GM23248 (cell line): Measurements from ENCODE around the gene QRICH1. TPM values are rescaled to one million over a fixed set of nuclear protein-coding genes. Genes with fewer than 3 reads are reported as not detected.
A peak's percentile ranks its signal among the peaks of the same experiment; 100 is the strongest.

Source experiments
- DNase-seq: peaks from one replicate; pipeline ENCODE4 v3.0.0-alpha.2; 2015
- H2AFZ ChIP-seq: fragments of 200-600 bp; sonication (generic); 2 replicates; pipeline ENCODE4 v1.6.1; 2016; ENCODE audit warnings: antibody characterized with exemption
- H3F3A ChIP-seq: fragments of 200-600 bp; sonication (generic); 2 replicates; pipeline ENCODE4 v1.6.1; 2016; ENCODE audit warnings: mild to moderate bottlenecking, antibody characterized with exemption, mixed run types; ENCODE audit not compliant: insufficient read depth
- H3K27ac ChIP-seq: fragments of 200-600 bp; sonication (generic); 2 replicates; pipeline ENCODE4 v1.5.1; 2016; ENCODE audit warnings: mild to moderate bottlenecking
- H3K27me3 ChIP-seq: fragments of 200-600 bp; sonication (generic); replicated peaks from 2 replicates; pipeline ENCODE4 v1.6.1; 2016; ENCODE audit warnings: mild to moderate bottlenecking; ENCODE audit not compliant: insufficient read depth
- H3K36me3 ChIP-seq: fragments of 200-600 bp; sonication (generic); 2 replicates; pipeline ENCODE4 v1.6.1; 2016; ENCODE audit warnings: low read depth, mild to moderate bottlenecking
- H3K4me1 ChIP-seq: fragments of 200-600 bp; sonication (generic); 2 replicates; pipeline ENCODE4 v1.6.1; 2016; ENCODE audit warnings: mild to moderate bottlenecking; ENCODE audit not compliant: insufficient read depth
- H3K4me2 ChIP-seq: fragments of 200-600 bp; sonication (generic); one replicate; pipeline ENCODE4 v1.6.1; 2016; ENCODE audit warnings: mild to moderate bottlenecking; ENCODE audit not compliant: unreplicated experiment
- H3K4me3 ChIP-seq: fragments of 200-600 bp; sonication (generic); 2 replicates; pipeline ENCODE4 v1.5.1; 2016; ENCODE audit warnings: mild to moderate bottlenecking
- H3K79me2 ChIP-seq: fragments of 200-600 bp; sonication (generic); 2 replicates; pipeline ENCODE4 v1.6.1; 2016; ENCODE audit warnings: mild to moderate bottlenecking; ENCODE audit not compliant: insufficient read depth
- H3K9ac ChIP-seq: fragments of 200-600 bp; sonication (generic); 2 replicates; pipeline ENCODE4 v1.6.1; 2016; ENCODE audit warnings: mild to moderate bottlenecking
- H3K9me2 ChIP-seq: fragments of 200-600 bp; sonication (generic); 2 replicates; pipeline ENCODE4 v1.6.1; 2016; ENCODE audit warnings: mixed run types, mild to moderate bottlenecking, moderate library complexity; ENCODE audit not compliant: insufficient read depth
- H3K9me3 ChIP-seq: fragments of 200-600 bp; sonication (generic); one replicate; pipeline ENCODE4 v1.6.1; 2017; ENCODE audit warnings: low read depth
- H4K20me1 ChIP-seq: fragments of 200-600 bp; sonication (generic); 2 replicates; pipeline ENCODE4 v1.6.0; 2016; ENCODE audit not compliant: insufficient read depth
- EZH2 ChIP-seq: fragments of 200-600 bp; sonication (generic); IDR thresholded peaks from 2 replicates; pipeline ENCODE4 v1.6.1; 2018; ENCODE audit warnings: antibody characterized with exemption, mild to moderate bottlenecking; ENCODE audit not compliant: insufficient read depth, poor library complexity, severe bottlenecking
- EZH2phosphoT487 ChIP-seq: fragments of 200-600 bp; sonication (generic); IDR thresholded peaks from 2 replicates; pipeline ENCODE4 v1.6.1; 2018; ENCODE audit warnings: antibody characterized with exemption, moderate library complexity, mild to moderate bottlenecking, low read depth; ENCODE audit not compliant: insufficient read depth
- WGBS, 2 experiments: methylation state at CpG; one replicate each; pipeline ENCODE4 v1.1.6; 2015 to 2017; ENCODE audit warnings: low lambda C conversion rate in 2 of 2, low coverage in 1 of 2; ENCODE audit errors: missing lambda C conversion rate in 2 of 2; 5-methylcytosine and 5-hydroxymethylcytosine counted together
- in situ Hi-C: fragments of 300-500 bp; cut with MboI; formaldehyde crosslinking; loops from 2 replicates; pipeline ENCODE4 v1.15.0; 2020
- polyA plus RNA-seq: library from polyadenylated mRNA; unstranded; fragments of >200 nt; fragmentation: Nextera tagmentation; extraction: Ambion mirVana; gene quantifications from 2 replicates; pipeline ENCODE4 v1.2.1, GENCODE V29; 2016
- total RNA-seq: library from RNA; depleted of rRNA; stranded (reverse); fragments of >200 nt; shearing (Covaris generic); gene quantifications from 2 replicates; pipeline ENCODE4 v1.2.3, GENCODE V29; 2014

QRICH1 gene
- total and polyA plus RNA-seq, 2 experiments from 2014 or later, result 29.0 to 107 TPM

DNA sequence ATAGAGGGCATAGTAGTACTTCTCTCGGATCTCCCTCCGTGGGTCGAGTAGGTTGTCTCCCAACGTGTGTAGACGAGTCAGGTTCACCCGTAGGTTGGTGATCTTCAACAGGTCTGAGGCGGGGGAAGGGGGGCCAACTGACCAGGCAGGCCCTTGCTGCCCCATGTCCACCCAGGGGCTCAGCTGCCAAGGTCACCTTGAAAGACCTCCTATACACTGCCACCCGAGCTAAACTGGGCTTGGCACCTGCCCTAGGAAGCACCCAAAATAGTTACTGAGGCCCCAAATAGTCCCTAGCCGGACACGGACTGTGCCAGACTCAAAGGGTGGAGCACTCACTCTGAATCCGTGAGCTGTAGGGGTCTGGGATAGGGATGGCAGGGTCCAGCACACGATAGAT, 37.2 kb upstream of the QRICH1 start:
- Histone ChIP-seq H4K20me1 (no peaks in the 10 kb centered on the region), H3K4me2 (no peak overlapping the region), H3K27me3 (no peaks in the 10 kb centered on the region), H3K9me2 (no peaks in the 10 kb centered on the region), H3K36me3 (peaks cover 5% of the 10 kb centered on the region; the same call in 1 of the 2 replicates), H3K9me3 (no peaks in the 10 kb centered on the region), H3K79me2 (peaks cover 67% of the 10 kb centered on the region), H2AFZ (no peak overlapping the region), H3K4me3 (no peak overlapping the region), H3F3A (no peaks in the 10 kb centered on the region), H3K4me1 (peaks cover 13% of the 10 kb centered on the region; the same call in 1 of the 2 replicates), H3K27ac (no peak overlapping the region), H3K9ac (peak overlapping the region; percentile 86; the same call in 1 of the 2 replicates)
- no peak for TF ChIP-seq EZH2
- no peak for TF ChIP-seq EZH2phosphoT487
- in situ Hi-C loops, result no loop called here
- WGBS, 2 experiments, result 60% methylated on average over 12 of the region's 12 CpGs
- no peak for DNase-seq

DNA sequence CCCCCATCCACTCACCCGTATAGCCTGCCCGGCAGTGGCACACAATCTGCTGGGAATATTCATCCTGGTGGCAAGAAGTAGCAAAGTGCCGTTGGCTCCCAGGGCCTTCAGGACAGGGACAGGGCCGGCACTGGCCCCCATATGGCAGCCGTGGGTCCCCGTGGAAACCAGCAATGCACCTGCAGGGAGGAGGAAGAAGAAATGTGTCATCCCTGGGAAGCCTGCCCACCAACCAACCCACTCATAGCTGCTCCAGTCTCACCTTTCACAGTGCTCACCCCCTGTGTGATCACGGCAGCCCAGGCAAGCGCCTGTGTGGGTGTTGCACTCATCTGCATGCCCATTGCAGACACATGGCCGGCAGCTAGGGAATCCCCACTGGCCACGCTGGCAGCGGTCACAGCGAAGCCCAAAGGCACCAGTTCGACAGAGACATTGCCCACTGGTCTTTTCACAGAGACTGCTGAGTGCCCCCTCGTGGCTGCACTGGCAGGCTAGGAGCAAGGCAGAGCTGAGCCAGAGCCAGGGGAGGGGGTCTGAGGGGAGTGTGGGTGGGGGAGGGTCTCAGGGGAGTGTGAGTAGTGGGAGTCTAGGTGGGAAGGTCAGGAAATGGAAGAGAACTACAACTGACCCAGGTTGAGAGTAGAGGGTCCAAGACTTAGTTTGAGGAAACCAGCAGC, 31.3 kb upstream of the QRICH1 start:
- in situ Hi-C loops, result no loop called here
- H3K36me3 ChIP-seq, result peaks cover 8% of the 10 kb centered on the region; the same call in 1 of the 2 replicates
- WGBS, 2 experiments, result 78 to 82% methylated on average over 14 of the region's 14 CpGs

DNA sequence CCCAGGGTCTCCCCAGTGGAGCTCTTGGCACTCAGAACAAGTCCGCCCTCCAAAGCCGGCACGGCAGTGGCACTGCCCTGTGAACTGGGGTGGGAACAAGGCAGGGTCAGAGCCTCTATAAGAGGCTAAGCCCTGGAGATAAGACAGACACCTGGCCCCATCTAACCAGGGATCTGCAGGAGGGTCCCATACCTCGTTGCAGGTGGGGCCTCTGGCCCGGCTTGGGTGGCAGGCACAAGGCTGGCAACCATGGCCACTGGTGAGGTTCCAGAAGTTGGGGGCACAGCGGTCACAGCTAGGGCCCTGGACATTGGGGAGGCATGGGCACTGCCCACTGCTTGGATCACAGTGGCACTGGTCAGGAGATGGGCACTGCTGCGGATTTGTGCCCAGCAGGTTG, 30.3 kb upstream of the QRICH1 start:
- H3K9ac ChIP-seq, result no peak overlapping the region
- 76 to 80% methylated on average over 7 of the region's 7 CpGs for WGBS, 2 experiments
- no peak overlapping the region for H2AFZ ChIP-seq
- no peak overlapping the region for H3K27ac ChIP-seq
- H3K27me3 ChIP-seq, result no peaks in the 10 kb centered on the region
- no peaks in the 10 kb centered on the region for H3K9me3 ChIP-seq
- H3K4me3 ChIP-seq, result no peak overlapping the region
- H3K4me1 ChIP-seq, result peaks cover 6% of the 10 kb centered on the region; the same call in 1 of the 2 replicates
- TF ChIP-seq EZH2phosphoT487 (no peak), EZH2 (no peak)
- peaks cover 8% of the 10 kb centered on the region; the same call in 1 of the 2 replicates for H3K36me3 ChIP-seq
- H3K4me2 ChIP-seq, result no peak overlapping the region
- DNase-seq, result no peak
- H3K9me2 ChIP-seq, result no peaks in the 10 kb centered on the region
- peaks cover 42% of the 10 kb centered on the region for H3K79me2 ChIP-seq
- no peaks in the 10 kb centered on the region for H4K20me1 ChIP-seq
- peaks cover 27% of the 10 kb centered on the region for H3F3A ChIP-seq
- in situ Hi-C loops, result no loop called here

More for the DNA sequence above, 31.3 kb upstream of the QRICH1 start:
- no peak for DNase-seq
- Histone ChIP-seq H3K4me2 (no peak overlapping the region), H3K9me3 (no peaks in the 10 kb centered on the region), H3F3A (peaks cover 19% of the 10 kb centered on the region), H3K4me1 (no peaks in the 10 kb centered on the region), H3K27ac (no peak overlapping the region), H3K9ac (no peak overlapping the region), H3K4me3 (no peak overlapping the region), H2AFZ (no peak overlapping the region), H4K20me1 (no peaks in the 10 kb centered on the region), H3K79me2 (peaks cover 42% of the 10 kb centered on the region), H3K27me3 (no peaks in the 10 kb centered on the region), H3K9me2 (no peaks in the 10 kb centered on the region)
- TF ChIP-seq EZH2 (no peak), EZH2phosphoT487 (no peak)

DNA sequence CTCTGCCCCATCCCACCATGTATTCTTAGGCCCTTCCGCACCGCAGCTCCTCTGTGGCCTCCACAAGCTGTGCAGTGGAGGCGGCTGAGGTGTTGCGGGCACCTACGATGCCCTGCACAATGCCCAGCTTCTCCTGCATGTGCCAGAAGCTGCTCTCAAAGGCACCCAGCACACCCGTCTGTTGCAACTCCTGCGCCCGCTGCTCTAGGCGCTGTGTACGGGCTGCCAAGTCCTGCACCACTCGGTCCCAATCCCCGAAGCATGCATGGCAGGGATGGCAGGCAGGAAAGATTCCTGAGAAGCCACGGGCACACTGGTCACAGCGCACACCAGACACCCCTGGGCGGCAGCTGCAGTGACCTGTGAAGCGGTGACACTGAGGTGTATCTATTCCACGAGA, 29.8 kb upstream of the QRICH1 start:
- no peaks in the 10 kb centered on the region for H3K9me3 ChIP-seq
- no peak overlapping the region for H3K4me3 ChIP-seq
- H3K36me3 ChIP-seq, result peaks cover 8% of the 10 kb centered on the region; the same call in 1 of the 2 replicates
- peaks cover 42% of the 10 kb centered on the region for H3K79me2 ChIP-seq
- H3K9me2 ChIP-seq, result no peaks in the 10 kb centered on the region
- H3K4me1 ChIP-seq, result peaks cover 9% of the 10 kb centered on the region; the same call in 1 of the 2 replicates
- no peak overlapping the region for H3K27ac ChIP-seq
- H2AFZ ChIP-seq, result no peak overlapping the region
- TF ChIP-seq EZH2phosphoT487, result no peak
- TF ChIP-seq EZH2, result no peak
- whole genome bisulfite sequencing, 2 experiments, result 87 to 91% methylated on average over 17 of the region's 17 CpGs
- H3K4me2 ChIP-seq, result no peak overlapping the region
- no peaks in the 10 kb centered on the region for H3K27me3 ChIP-seq
- no peak overlapping the region for H3K9ac ChIP-seq
- H4K20me1 ChIP-seq, result no peaks in the 10 kb centered on the region
- no peak for DNase-seq
- in situ Hi-C loops, result no loop called here
- H3F3A ChIP-seq, result peaks cover 33% of the 10 kb centered on the region
